ENCODE data around the gene ZNF213. TPM values are rescaled to one million over a fixed set of nuclear protein-coding genes. Genes with fewer than 3 reads are reported as not detected.
"Not testable (repeated sequence)": the region's sequence is repeated elsewhere in the genome, so short reads cannot be mapped to it uniquely, and the experiment has no call there.

ZNF213 gene
- total RNA-seq, 1 donor: 7.0 TPM

GRCh38 chr16:3164121-3164991 is 29.5 kb downstream of the ZNF213 start:
- no peak for DNase-seq (ENCODE audit: low read depth in 2 of 3, low spot score in 2 of 3)

- DNase-seq (ENCODE audit: low read depth in 2 of 3, low spot score in 2 of 3): no peak
Measured at GRCh38 chr16:3165111-3165822, 30.4 kb downstream of the ZNF213 start.

GRCh38 chr16:3166505-3166886 is 31.7 kb downstream of the ZNF213 start:
- no peak for DNase-seq (ENCODE audit: low read depth in 2 of 3, low spot score in 2 of 3)

- DNase-seq (ENCODE audit: low read depth in 2 of 3, low spot score in 2 of 3): not testable (repeated sequence)
Measured at GRCh38 chr16:3168729-3169128, 33.9 kb downstream of the ZNF213 start.

GRCh38 chr16:3170440-3171180 is 35.8 kb downstream of the ZNF213 start:
- DNase-seq (ENCODE audit: low read depth in 2 of 3, low spot score in 2 of 3): no peak

- DNase-seq (ENCODE audit: low read depth in 2 of 3, low spot score in 2 of 3): peak in 1 of 3 donors; percentile 48
Measured at GRCh38 chr16:3171181-3171854, 36.5 kb downstream of the ZNF213 start.

GRCh38 chr16:3171855-3172593 is 37.2 kb downstream of the ZNF213 start:
- no peak for DNase-seq (ENCODE audit: low read depth in 2 of 3, low spot score in 2 of 3)

GRCh38 chr16:3173892-3174617 is 39.2 kb downstream of the ZNF213 start:
- peak in 2 of 3 donors; percentile 55 to 58 for DNase-seq (ENCODE audit: low read depth in 2 of 3, low spot score in 2 of 3)

- DNase-seq (ENCODE audit: low read depth in 2 of 3, low spot score in 2 of 3): no peak
Measured at GRCh38 chr16:3174618-3175148, 39.9 kb downstream of the ZNF213 start.

GRCh38 chr16:3175157-3176093 is 40.6 kb downstream of the ZNF213 start:
- no peak for DNase-seq (ENCODE audit: low read depth in 2 of 3, low spot score in 2 of 3)

GRCh38 chr16:3179651-3180050 is 44.8 kb downstream of the ZNF213 start:
- DNase-seq (ENCODE audit: low read depth in 2 of 3, low spot score in 2 of 3): no peak

- DNase-seq (ENCODE audit: low read depth in 2 of 3, low spot score in 2 of 3): no peak
Measured at GRCh38 chr16:3180445-3180878, 45.6 kb downstream of the ZNF213 start.

- not testable (repeated sequence) for DNase-seq (ENCODE audit: low read depth in 2 of 3, low spot score in 2 of 3)
Measured at GRCh38 chr16:3182293-3182607, 47.4 kb downstream of the ZNF213 start.

- DNase-seq (ENCODE audit: low read depth in 2 of 3, low spot score in 2 of 3): no peak
Measured at GRCh38 chr16:3182608-3183444, 48.0 kb downstream of the ZNF213 start.

GRCh38 chr16:3183445-3184139 is 48.8 kb downstream of the ZNF213 start:
- no peak for DNase-seq (ENCODE audit: low read depth in 2 of 3, low spot score in 2 of 3)

GRCh38 chr16:3186946-3187690 is 52.3 kb downstream of the ZNF213 start:
- no peak for DNase-seq (ENCODE audit: low read depth in 2 of 3, low spot score in 2 of 3)
